ENCODE results near the gene IL4I1.
"Not testable (repeated sequence)": the region's sequence is repeated elsewhere in the genome, so short reads cannot be mapped to it uniquely, and the experiment has no call there.

Gene IL4I1

GRCh38 chr19:49924881-49925210, 28.2 kb upstream of the IL4I1 start:
- not testable (repeated sequence) for DNase-seq (ENCODE audit: extremely low read depth in 1 of 2, low read depth in 1 of 2)

- no peak for DNase-seq (ENCODE audit: extremely low read depth in 1 of 2, low read depth in 1 of 2)
Observed at GRCh38 chr19:49924004-49924880, 27.6 kb upstream of the IL4I1 start.

- no peak for DNase-seq (ENCODE audit: extremely low read depth in 1 of 2, low read depth in 1 of 2)
Observed at GRCh38 chr19:49923055-49924003, 26.6 kb upstream of the IL4I1 start.

- peak in 1 of 2 donors; percentile 46 for DNase-seq (ENCODE audit: extremely low read depth in 1 of 2, low read depth in 1 of 2)
Observed at GRCh38 chr19:49921871-49922795, 25.4 kb upstream of the IL4I1 start.

- DNase-seq (ENCODE audit: extremely low read depth in 1 of 2, low read depth in 1 of 2) = no peak
Observed at GRCh38 chr19:49920624-49921363, 24.1 kb upstream of the IL4I1 start.

- no peak for DNase-seq (ENCODE audit: extremely low read depth in 1 of 2, low read depth in 1 of 2)
Observed at GRCh38 chr19:49918089-49918488, 21.4 kb upstream of the IL4I1 start.

- no peak for DNase-seq (ENCODE audit: extremely low read depth in 1 of 2, low read depth in 1 of 2)
Observed at GRCh38 chr19:49916839-49917733, 20.4 kb upstream of the IL4I1 start.

- no peak for DNase-seq (ENCODE audit: extremely low read depth in 1 of 2, low read depth in 1 of 2)
Observed at GRCh38 chr19:49915271-49915670, 18.6 kb upstream of the IL4I1 start.

- DNase-seq (ENCODE audit: extremely low read depth in 1 of 2, low read depth in 1 of 2) = no peak
Observed at GRCh38 chr19:49913720-49914119, 17.0 kb upstream of the IL4I1 start.

- DNase-seq (ENCODE audit: extremely low read depth in 1 of 2, low read depth in 1 of 2) = no peak
Observed at GRCh38 chr19:49912965-49913685, 16.4 kb upstream of the IL4I1 start.

GRCh38 chr19:49911381-49912145, 14.9 kb upstream of the IL4I1 start:
- peak in 1 of 2 donors; percentile 42 for DNase-seq (ENCODE audit: extremely low read depth in 1 of 2, low read depth in 1 of 2)

- DNase-seq (ENCODE audit: extremely low read depth in 1 of 2, low read depth in 1 of 2) = no peak
Observed at GRCh38 chr19:49910179-49910578, 13.5 kb upstream of the IL4I1 start.

GRCh38 chr19:49908480-49909420, 12.1 kb upstream of the IL4I1 start:
- no peak for DNase-seq (ENCODE audit: extremely low read depth in 1 of 2, low read depth in 1 of 2)

GRCh38 chr19:49907745-49908446, 11.2 kb upstream of the IL4I1 start:
- DNase-seq (ENCODE audit: extremely low read depth in 1 of 2, low read depth in 1 of 2) = no peak

GRCh38 chr19:49906879-49907564, 10.3 kb upstream of the IL4I1 start:
- no peak for DNase-seq (ENCODE audit: extremely low read depth in 1 of 2, low read depth in 1 of 2)

All from stimulated activated CD8-positive, alpha-beta memory T cell treated with anti-CD3 and anti-CD28 coated beads, Interleukin-7, amount 100 ng/mL, for 48 hours (primary cell).